ENCODE data around the gene LINC00305.

The LINC00305 gene

DNA sequence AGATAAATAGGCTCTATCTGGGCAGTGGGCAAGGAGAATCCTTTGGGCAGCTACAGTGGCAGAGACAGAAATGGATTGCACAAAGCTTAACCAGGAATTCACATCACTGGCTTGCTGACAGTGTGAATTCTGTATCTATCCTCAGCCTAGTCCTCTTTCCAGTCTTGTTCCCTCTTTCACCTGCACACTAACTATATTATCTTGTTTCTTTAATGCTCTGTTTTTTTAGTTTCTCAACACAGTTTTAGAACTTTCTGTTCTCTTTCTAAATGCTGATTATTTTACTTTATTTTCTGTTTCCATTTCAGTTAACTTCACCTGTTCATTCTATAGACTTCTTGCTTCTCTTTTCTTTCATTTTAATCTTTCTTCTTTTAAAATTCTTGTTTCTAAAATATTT lies 66.4 kb downstream of the LINC00305 start:
- DNase-seq: no peak
- Histone ChIP-seq H3K27me3 (ENCODE audit: insufficient read depth, low read depth, severe bottlenecking) (no peaks in the 10 kb centered on the region), H3K27ac (no peak overlapping the region), H3K9me3 (ENCODE audit: severe bottlenecking) (no peaks in the 10 kb centered on the region), H3K36me3 (no peaks in the 10 kb centered on the region), H3K4me3 (ENCODE audit: low read depth, low read length) (no peak overlapping the region)
- TF ChIP-seq, protein P1, sequence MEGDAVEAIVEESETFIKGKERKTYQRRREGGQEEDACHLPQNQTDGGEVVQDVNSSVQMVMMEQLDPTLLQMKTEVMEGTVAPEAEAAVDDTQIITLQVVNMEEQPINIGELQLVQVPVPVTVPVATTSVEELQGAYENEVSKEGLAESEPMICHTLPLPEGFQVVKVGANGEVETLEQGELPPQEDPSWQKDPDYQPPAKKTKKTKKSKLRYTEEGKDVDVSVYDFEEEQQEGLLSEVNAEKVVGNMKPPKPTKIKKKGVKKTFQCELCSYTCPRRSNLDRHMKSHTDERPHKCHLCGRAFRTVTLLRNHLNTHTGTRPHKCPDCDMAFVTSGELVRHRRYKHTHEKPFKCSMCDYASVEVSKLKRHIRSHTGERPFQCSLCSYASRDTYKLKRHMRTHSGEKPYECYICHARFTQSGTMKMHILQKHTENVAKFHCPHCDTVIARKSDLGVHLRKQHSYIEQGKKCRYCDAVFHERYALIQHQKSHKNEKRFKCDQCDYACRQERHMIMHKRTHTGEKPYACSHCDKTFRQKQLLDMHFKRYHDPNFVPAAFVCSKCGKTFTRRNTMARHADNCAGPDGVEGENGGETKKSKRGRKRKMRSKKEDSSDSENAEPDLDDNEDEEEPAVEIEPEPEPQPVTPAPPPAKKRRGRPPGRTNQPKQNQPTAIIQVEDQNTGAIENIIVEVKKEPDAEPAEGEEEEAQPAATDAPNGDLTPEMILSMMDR (IDR thresholded peaks at IDR 0.05; ENCODE audit: low read depth, low read length): no peak

DNA sequence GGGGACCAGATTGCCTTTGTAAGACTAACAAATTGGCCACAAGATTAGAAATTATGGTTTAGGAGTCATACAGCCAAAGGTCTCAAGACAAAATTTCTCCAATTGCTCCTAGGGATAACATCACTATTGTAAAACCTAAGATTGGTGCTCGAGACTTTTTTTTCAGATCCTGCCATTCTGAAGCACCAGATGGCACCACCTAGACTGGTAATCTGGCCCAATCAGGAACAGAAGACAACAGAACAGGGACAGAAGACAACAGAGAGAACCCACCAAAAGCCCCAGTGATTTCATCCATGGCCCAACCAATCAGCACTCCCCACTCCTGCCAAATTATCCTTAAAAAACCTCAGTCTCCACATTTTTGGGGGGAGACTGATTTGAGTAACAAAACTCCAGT lies 66.8 kb downstream of the LINC00305 start:
- Histone ChIP-seq H3K36me3 (no peaks in the 10 kb centered on the region), H3K4me3 (ENCODE audit: low read depth, low read length) (no peak overlapping the region), H3K27ac (no peak overlapping the region), H3K9me3 (ENCODE audit: severe bottlenecking) (no peaks in the 10 kb centered on the region), H3K27me3 (ENCODE audit: insufficient read depth, low read depth, severe bottlenecking) (no peaks in the 10 kb centered on the region)
- DNase-seq: no peak
- TF ChIP-seq, protein P1 (IDR thresholded peaks at IDR 0.05; ENCODE audit: low read depth, low read length): no peak

DNA sequence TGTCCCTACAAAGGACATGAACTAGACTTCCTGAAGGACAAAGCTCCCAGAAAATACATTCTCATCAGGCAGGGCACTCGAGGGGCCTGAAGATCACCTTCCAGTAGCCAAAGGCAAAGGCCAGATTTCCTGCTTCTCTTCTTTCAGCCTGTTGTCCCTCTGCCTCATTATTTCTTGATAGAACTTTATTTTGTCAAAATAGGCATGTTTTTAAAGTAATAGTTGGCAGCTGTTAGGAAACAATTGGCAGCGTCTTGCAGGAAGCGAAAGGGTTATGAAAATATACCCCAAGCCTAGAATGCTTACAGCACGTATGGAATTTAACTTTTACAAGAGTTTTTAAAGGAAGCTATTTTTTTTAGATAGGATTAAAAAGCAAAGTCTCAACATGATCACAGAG lies 74.9 kb downstream of the LINC00305 start:
- Histone ChIP-seq H3K27ac (no peak overlapping the region), H3K4me3 (ENCODE audit: low read depth, low read length) (no peak overlapping the region), H3K9me3 (ENCODE audit: severe bottlenecking) (peaks cover 4% of the 10 kb centered on the region), H3K36me3 (no peaks in the 10 kb centered on the region), H3K27me3 (ENCODE audit: insufficient read depth, low read depth, severe bottlenecking) (no peaks in the 10 kb centered on the region)
- TF ChIP-seq, protein P1 (IDR thresholded peaks at IDR 0.05; ENCODE audit: low read depth, low read length): no peak
- DNase-seq: no peak

DNA sequence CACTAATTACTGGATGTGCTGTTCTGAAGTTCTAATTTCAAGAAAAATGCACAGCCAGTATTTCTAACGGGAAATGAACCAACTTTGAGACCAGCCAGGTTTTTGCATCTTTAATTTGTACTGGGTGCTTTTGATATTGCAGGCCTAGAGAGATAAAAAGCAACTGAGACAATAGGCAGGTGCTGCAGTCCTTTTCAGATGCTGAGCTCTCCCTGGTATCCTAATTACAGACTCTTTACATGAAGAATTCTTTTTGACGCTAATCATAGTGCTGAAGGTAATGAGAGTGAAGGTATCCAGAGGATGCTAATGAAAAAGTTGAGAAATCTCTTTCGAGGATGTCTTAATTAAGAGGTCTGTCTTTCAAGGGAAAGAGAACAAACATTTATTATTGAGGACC lies 93.9 kb downstream of the LINC00305 start:
- H3K27me3 ChIP-seq (ENCODE audit: insufficient read depth, low read depth, severe bottlenecking): no peaks in the 10 kb centered on the region
- H3K36me3 ChIP-seq: no peaks in the 10 kb centered on the region
- no peak overlapping the region for H3K4me3 ChIP-seq (ENCODE audit: low read depth, low read length)
- peaks cover 3% of the 10 kb centered on the region for H3K9me3 ChIP-seq (ENCODE audit: severe bottlenecking)
- TF ChIP-seq, protein P1 (IDR thresholded peaks at IDR 0.05; ENCODE audit: low read depth, low read length): no peak
- no peak overlapping the region for H3K27ac ChIP-seq
- DNase-seq: no peak

DNA sequence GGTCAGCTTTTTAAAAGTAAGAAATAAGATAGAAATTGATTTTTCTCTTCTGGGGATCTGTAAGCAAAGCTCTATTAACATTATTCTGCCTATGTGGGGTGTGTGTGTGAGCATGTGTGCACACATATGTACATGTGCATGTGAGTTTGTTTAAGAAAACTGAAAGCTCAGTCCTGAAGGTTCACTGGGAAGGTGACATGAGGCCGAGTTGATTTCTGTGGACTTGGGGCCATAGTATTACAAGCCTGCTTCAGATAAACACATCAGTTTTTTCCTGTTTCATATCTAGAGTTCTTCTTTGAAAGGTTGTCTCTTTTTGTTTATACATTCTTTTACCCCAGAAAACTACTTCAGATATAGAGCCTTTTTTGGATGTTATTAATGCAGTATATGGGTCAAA lies 95.6 kb downstream of the LINC00305 start:
- H3K36me3 ChIP-seq: no peaks in the 10 kb centered on the region
- no peak for DNase-seq
- H3K27ac ChIP-seq: no peak overlapping the region
- H3K27me3 ChIP-seq (ENCODE audit: insufficient read depth, low read depth, severe bottlenecking): no peaks in the 10 kb centered on the region
- TF ChIP-seq, protein P1 (IDR thresholded peaks at IDR 0.05; ENCODE audit: low read depth, low read length): no peak
- no peaks in the 10 kb centered on the region for H3K9me3 ChIP-seq (ENCODE audit: severe bottlenecking)
- no peak overlapping the region for H3K4me3 ChIP-seq (ENCODE audit: low read depth, low read length)

DNA sequence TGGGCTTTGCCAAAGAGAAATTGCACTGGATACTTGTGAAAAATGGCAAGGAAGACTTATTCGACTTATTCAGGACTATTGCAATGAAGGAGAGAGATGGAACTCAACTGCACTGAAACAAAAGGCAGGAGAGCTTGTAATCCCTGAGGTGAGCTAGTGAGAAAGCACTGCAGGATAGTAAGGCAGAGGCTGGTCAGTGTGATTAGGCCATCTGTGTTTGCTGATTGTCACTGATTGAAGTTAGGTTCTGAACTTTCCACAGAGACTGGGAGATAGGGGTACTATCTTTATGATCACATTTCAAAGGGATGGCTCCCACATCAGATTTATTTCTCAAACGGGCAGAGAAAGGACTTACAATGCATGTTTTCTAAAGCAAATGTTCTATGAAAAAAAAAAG lies 96.1 kb downstream of the LINC00305 start:
- no peak overlapping the region for H3K27ac ChIP-seq
- no peaks in the 10 kb centered on the region for H3K27me3 ChIP-seq (ENCODE audit: insufficient read depth, low read depth, severe bottlenecking)
- H3K4me3 ChIP-seq (ENCODE audit: low read depth, low read length): no peak overlapping the region
- TF ChIP-seq, protein P1 (IDR thresholded peaks at IDR 0.05; ENCODE audit: low read depth, low read length): no peak
- no peaks in the 10 kb centered on the region for H3K36me3 ChIP-seq
- no peaks in the 10 kb centered on the region for H3K9me3 ChIP-seq (ENCODE audit: severe bottlenecking)
- DNase-seq: no peak

Data from WERI-Rb-1 (cell line).